HL-60 (cell line): ENCODE measurements around the gene GAS5.
"Not testable (repeated sequence)": the region's sequence is repeated elsewhere in the genome, so short reads cannot be mapped to it uniquely, and the experiment has no call there.

ENCODE experiments used
- DNase-seq, 2 experiments: peaks; one replicate each; pipeline ENCODE4 v3.0.0-alpha.2; 2010 to 2020; ENCODE audit warnings: low read depth in 1 of 2, low spot score in 1 of 2
- H3K27ac ChIP-seq: fragments of 250-450 bp; sonication (Bioruptor Pico); replicated peaks from 2 replicates; pipeline ENCODE4 v1.5.1; 2020; ENCODE audit warnings: mild to moderate bottlenecking, moderate library complexity
- H3K27me3 ChIP-seq: fragments of 250-450 bp; sonication (Bioruptor Pico); 2 replicates; pipeline ENCODE4 v1.5.1; 2021; ENCODE audit warnings: mild to moderate bottlenecking, moderate library complexity; ENCODE audit not compliant: insufficient read depth, poor library complexity, severe bottlenecking
- H3K4me3 ChIP-seq: replicated peaks from 2 replicates; pipeline ENCODE4 v1.5.1; 2011; ENCODE audit warnings: mild to moderate bottlenecking, control low read depth, low read length; ENCODE audit not compliant: insufficient read depth
- CTCF ChIP-seq: IDR thresholded peaks from one replicate; pipeline ENCODE4 v1.5.1; 2011; ENCODE audit warnings: low read length, control low read depth, inconsistent platforms; ENCODE audit not compliant: insufficient read depth
- GABPA ChIP-seq: IDR thresholded peaks from 2 replicates; pipeline ENCODE4 v1.6.1; 2012; ENCODE audit warnings: low read depth
- POLR2AphosphoS5 ChIP-seq: IDR thresholded peaks from 2 replicates; pipeline ENCODE4 v1.6.1; 2012; ENCODE audit warnings: low read depth
- REST ChIP-seq: IDR thresholded peaks from 2 replicates; pipeline ENCODE4 v1.6.1; 2012; ENCODE audit warnings: low read depth; ENCODE audit not compliant: insufficient replicate concordance
- SPI1 ChIP-seq: IDR thresholded peaks from 2 replicates; pipeline ENCODE4 v1.6.1; 2012; ENCODE audit warnings: low read depth, mild to moderate bottlenecking, borderline replicate concordance

Gene GAS5

GRCh38 chr1:173862769-173863223 lies 5.0 kb downstream of the GAS5 start:
- DNase-seq = peak; percentile 26 to 70
- Histone ChIP-seq H3K27me3 (no peaks in the 10 kb centered on the region), H3K4me3 (no peak overlapping the region), H3K27ac (no peak overlapping the region)
- TF ChIP-seq POLR2AphosphoS5 (peak; percentile 3; the same call in 1 of the 2 replicates), CTCF (no peak)

- peak; percentile 60; the same call in 1 of the 2 replicates for TF ChIP-seq POLR2AphosphoS5
- not testable (repeated sequence) for H3K27ac ChIP-seq, H3K27me3 ChIP-seq, H3K4me3 ChIP-seq
- peak; percentile 26 to 45 for DNase-seq
Observed at GRCh38 chr1:173862146-173862768, 5.5 kb downstream of the GAS5 start.

- Histone ChIP-seq H3K27ac (no peak overlapping the region), H3K4me3 (no peak overlapping the region), H3K27me3 (no peaks in the 10 kb centered on the region)
- peak; percentile 44; the same call in 1 of the 2 replicates for TF ChIP-seq POLR2AphosphoS5
- no peak for TF ChIP-seq CTCF
- TF ChIP-seq REST = no peak
- no peak for DNase-seq
Observed at GRCh38 chr1:173861731-173862145, 6.1 kb downstream of the GAS5 start.

- TF ChIP-seq CTCF (no peak), REST (no peak), SPI1 (no peak), GABPA (no peak), POLR2AphosphoS5 (no peak)
- no peak for DNase-seq
Observed at GRCh38 chr1:173860065-173860464, 7.7 kb downstream of the GAS5 start.

More at GRCh38 chr1:173860065-173860464, 7.7 kb downstream of the GAS5 start:
- Histone ChIP-seq H3K27me3 (no peaks in the 10 kb centered on the region), H3K27ac (no peak overlapping the region), H3K4me3 (no peak overlapping the region)
